ENCODE results near the gene CADPS. TPM values are rescaled to one million over a fixed set of nuclear protein-coding genes. Genes with fewer than 3 reads are reported as not detected.

CADPS gene
- total and polyA plus RNA-seq, 2 of the 4 experiments (the other 2 are of a cell fraction) = not detected

DNA sequence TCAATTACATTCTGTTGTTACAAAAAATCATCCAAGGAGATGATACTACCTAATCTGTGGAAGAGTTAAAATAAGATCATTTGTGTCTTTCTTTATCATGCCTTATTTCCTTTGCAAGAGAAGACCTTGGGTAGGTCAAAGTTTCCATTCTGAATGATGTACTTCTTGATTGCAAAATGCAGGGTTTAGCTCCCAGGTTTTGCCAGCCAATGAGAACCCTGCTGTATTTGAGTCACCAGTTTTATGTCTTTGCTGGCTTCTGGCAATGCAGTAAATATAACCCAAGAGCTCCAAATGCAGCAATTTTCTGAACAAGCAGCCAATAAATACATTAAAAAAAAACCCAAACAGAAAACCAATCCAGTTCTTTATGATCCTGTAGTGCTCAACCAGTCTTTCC is 204.9 kb downstream of the CADPS start:
- no peak overlapping the region for H4K5ac ChIP-seq (ENCODE audit: low read depth, low read length)
- no peak overlapping the region for H2BK20ac ChIP-seq (ENCODE audit: low read depth, low read length)
- H3K79me1 ChIP-seq (ENCODE audit: low read depth in 1 of 2, low read length in 2 of 2) = no peaks in the 10 kb centered on the region
- BruUV-seq (replicated peaks) = no TSS peak
- dilution Hi-C loops (cut with HindIII; ENCODE audit: low sequenced_read_pairs, unreplicated experiment) (no loop called here), in situ Hi-C loops (cut with MboI; ENCODE audit: low sequenced_read_pairs) (no loop called here), intact Hi-C loops (cut with micrococcal nuclease) (no loop called here)
- ChIA-PET POLR2A (ENCODE audit: unreplicated experiment) (no interaction called here), CTCF (interaction anchor here (0.8 kb wide), 1 partner anchor 8 kb away, joined by 4 read pairs; no protein-coding TSS in a partner anchor)
- H3K36me3 ChIP-seq (ENCODE audit: control insufficient read depth, insufficient read depth, low read length) = no peaks in the 10 kb centered on the region
- ATAC-seq (ENCODE audit: low read depth) (no peak), DNase-seq (no peak)
- H4K8ac ChIP-seq (ENCODE audit: low read depth in 2 of 2, low read length in 2 of 2) = no peak overlapping the region
- no peak overlapping the region for H2BK15ac ChIP-seq (ENCODE audit: low read depth, low read length)
- H3K14ac ChIP-seq (replicated peaks; ENCODE audit: low read depth, low read length) = no peak overlapping the region
- H2BK120ac ChIP-seq (ENCODE audit: low read depth, low read length) = no peak overlapping the region
- no peak overlapping the region for H3K56ac ChIP-seq (ENCODE audit: extremely low read depth, insufficient read depth, low read length)
- no peaks in the 10 kb centered on the region for H3K9me3 ChIP-seq (ENCODE audit: control insufficient read depth, insufficient read depth, low read length)
- no peak overlapping the region for H3K23ac ChIP-seq (ENCODE audit: low read depth, low read length)
- H3K9ac ChIP-seq (ENCODE audit: low read depth, low read length) = no peak overlapping the region
- H3K4me3 ChIP-seq (ENCODE audit: insufficient read depth, low read depth, low read length) = no peak overlapping the region
- no peak overlapping the region for H2AK9ac ChIP-seq (replicated peaks; ENCODE audit: low read depth, low read length, poor library complexity)
- no peak overlapping the region for H3K4me2 ChIP-seq (ENCODE audit: low read depth, low read length)
- no peak overlapping the region for H2AFZ ChIP-seq (replicated peaks; ENCODE audit: low read length, poor library complexity)
- TF ChIP-seq, protein P1, sequence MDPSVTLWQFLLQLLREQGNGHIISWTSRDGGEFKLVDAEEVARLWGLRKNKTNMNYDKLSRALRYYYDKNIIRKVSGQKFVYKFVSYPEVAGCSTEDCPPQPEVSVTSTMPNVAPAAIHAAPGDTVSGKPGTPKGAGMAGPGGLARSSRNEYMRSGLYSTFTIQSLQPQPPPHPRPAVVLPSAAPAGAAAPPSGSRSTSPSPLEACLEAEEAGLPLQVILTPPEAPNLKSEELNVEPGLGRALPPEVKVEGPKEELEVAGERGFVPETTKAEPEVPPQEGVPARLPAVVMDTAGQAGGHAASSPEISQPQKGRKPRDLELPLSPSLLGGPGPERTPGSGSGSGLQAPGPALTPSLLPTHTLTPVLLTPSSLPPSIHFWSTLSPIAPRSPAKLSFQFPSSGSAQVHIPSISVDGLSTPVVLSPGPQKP (IDR thresholded peaks at IDR 0.05; ENCODE audit: borderline replicate concordance, low read depth, low read length) = no peak
- TF ChIP-seq BHLHE40 (IDR thresholded peaks at IDR 0.05; ENCODE audit: low read depth, low read length) = no peak
- TF ChIP-seq CHD1 (IDR thresholded peaks at IDR 0.05; ENCODE audit: low read depth, low read length) = no peak
- TF ChIP-seq RFX5 (IDR thresholded peaks at IDR 0.05; ENCODE audit: low read depth, low read length) = no peak
- TF ChIP-seq, protein P2, sequence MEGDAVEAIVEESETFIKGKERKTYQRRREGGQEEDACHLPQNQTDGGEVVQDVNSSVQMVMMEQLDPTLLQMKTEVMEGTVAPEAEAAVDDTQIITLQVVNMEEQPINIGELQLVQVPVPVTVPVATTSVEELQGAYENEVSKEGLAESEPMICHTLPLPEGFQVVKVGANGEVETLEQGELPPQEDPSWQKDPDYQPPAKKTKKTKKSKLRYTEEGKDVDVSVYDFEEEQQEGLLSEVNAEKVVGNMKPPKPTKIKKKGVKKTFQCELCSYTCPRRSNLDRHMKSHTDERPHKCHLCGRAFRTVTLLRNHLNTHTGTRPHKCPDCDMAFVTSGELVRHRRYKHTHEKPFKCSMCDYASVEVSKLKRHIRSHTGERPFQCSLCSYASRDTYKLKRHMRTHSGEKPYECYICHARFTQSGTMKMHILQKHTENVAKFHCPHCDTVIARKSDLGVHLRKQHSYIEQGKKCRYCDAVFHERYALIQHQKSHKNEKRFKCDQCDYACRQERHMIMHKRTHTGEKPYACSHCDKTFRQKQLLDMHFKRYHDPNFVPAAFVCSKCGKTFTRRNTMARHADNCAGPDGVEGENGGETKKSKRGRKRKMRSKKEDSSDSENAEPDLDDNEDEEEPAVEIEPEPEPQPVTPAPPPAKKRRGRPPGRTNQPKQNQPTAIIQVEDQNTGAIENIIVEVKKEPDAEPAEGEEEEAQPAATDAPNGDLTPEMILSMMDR (conservative IDR thresholded peaks at IDR 0.05; ENCODE audit: low read depth, low read length) = no peak
- no peak for TF ChIP-seq NFE2L2 (IDR thresholded peaks at IDR 0.05; ENCODE audit: low read depth, low read length)
- no peak for TF ChIP-seq CEBPB (IDR thresholded peaks at IDR 0.05; ENCODE audit: low read depth, low read length)
- no peak for TF ChIP-seq RCOR1 (IDR thresholded peaks at IDR 0.05; ENCODE audit: insufficient replicate concordance, low read length)
- no peak for TF ChIP-seq SMC3 (IDR thresholded peaks at IDR 0.05; ENCODE audit: low read depth, low read length)
- no peak for TF ChIP-seq MAFK (IDR thresholded peaks at IDR 0.05; ENCODE audit: low read depth, low read length)
- TF ChIP-seq MXI1 (IDR thresholded peaks at IDR 0.05; ENCODE audit: borderline replicate concordance, low read depth, low read length) = no peak
- TF ChIP-seq FOS (IDR thresholded peaks at IDR 0.05; ENCODE audit: low read depth, low read length) = no peak
- no peak for TF ChIP-seq MAZ (IDR thresholded peaks at IDR 0.05; ENCODE audit: borderline replicate concordance, low read depth, low read length)
- no peak for TF ChIP-seq POLR2A (IDR thresholded peaks at IDR 0.05; ENCODE audit: low read depth, low read length)
- TF ChIP-seq, protein P3, sequence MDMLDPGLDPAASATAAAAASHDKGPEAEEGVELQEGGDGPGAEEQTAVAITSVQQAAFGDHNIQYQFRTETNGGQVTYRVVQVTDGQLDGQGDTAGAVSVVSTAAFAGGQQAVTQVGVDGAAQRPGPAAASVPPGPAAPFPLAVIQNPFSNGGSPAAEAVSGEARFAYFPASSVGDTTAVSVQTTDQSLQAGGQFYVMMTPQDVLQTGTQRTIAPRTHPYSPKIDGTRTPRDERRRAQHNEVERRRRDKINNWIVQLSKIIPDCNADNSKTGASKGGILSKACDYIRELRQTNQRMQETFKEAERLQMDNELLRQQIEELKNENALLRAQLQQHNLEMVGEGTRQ (IDR thresholded peaks at IDR 0.05; ENCODE audit: low read depth, low read length) = no peak
- no peak for TF ChIP-seq RAD21 (IDR thresholded peaks at IDR 0.05; ENCODE audit: low read length)
- H4K91ac ChIP-seq (ENCODE audit: insufficient read depth, low read depth, low read length) = no peak overlapping the region
- no peak overlapping the region for H2AK5ac ChIP-seq (ENCODE audit: low read depth, low read length)
- H3K4ac ChIP-seq (ENCODE audit: low read depth, low read length) = no peak overlapping the region
- H2BK5ac ChIP-seq (ENCODE audit: low read depth, low read length, poor library complexity, severe bottlenecking) = no peak overlapping the region
- H3K27ac ChIP-seq (ENCODE audit: insufficient read depth, low read length) = no peak overlapping the region
- no peak overlapping the region for H3K18ac ChIP-seq (ENCODE audit: low read depth, low read length)
- no peaks in the 10 kb centered on the region for H3K9me1 ChIP-seq (ENCODE audit: insufficient read depth, low read length)
- H3K4me1 ChIP-seq (ENCODE audit: control insufficient read depth, insufficient read depth, low read length) = no peaks in the 10 kb centered on the region
- no peaks in the 10 kb centered on the region for H4K20me1 ChIP-seq (ENCODE audit: insufficient read depth, low read length)
- peaks cover 1% of the 10 kb centered on the region for H3K27me3 ChIP-seq (ENCODE audit: control insufficient read depth, insufficient read depth, low read length)
